ENCODE results near the gene ITIH3. TPM values are rescaled to one million over a fixed set of nuclear protein-coding genes. Genes with fewer than 3 reads are reported as not detected.
A peak's percentile ranks its signal among the peaks of the same experiment; 100 is the strongest.

Gene ITIH3
- total RNA-seq, 1 experiment from 2014 or later, result not detected

GRCh38 chr3:52791928-52792327 is 2.7 kb upstream of the ITIH3 start:
- Histone ChIP-seq H4K5ac (ENCODE audit: insufficient read length, low read depth, low read length) (no peak overlapping the region), H3K9ac (ENCODE audit: extremely low read depth, insufficient read length, low read length) (no peak overlapping the region), H3K4me2 (ENCODE audit: insufficient read depth, insufficient read length, low read length) (no peak overlapping the region), H3K27ac (ENCODE audit: insufficient read length, low read depth, low read length) (no peak overlapping the region), H4K91ac (ENCODE audit: insufficient read length, low read depth, low read length) (no peak overlapping the region), H3K56ac (ENCODE audit: insufficient read length, low read depth, low read length) (no peak overlapping the region), H3K79me2 (ENCODE audit: insufficient read depth, low read length) (no peaks in the 10 kb centered on the region), H3K14ac (ENCODE audit: insufficient read depth, low read length) (no peak overlapping the region), H3K9me3 (ENCODE audit: control insufficient read depth, low read depth, low read length) (no peaks in the 10 kb centered on the region), H3K4me1 (ENCODE audit: insufficient read depth, low read length) (no peaks in the 10 kb centered on the region), H2BK12ac (ENCODE audit: insufficient read length, low read depth, low read length) (no peak overlapping the region), H2AK5ac (ENCODE audit: insufficient read length, low read length) (no peak overlapping the region), H3K18ac (ENCODE audit: insufficient read length, low read depth, low read length) (no peak overlapping the region), H4K8ac (replicated peaks; ENCODE audit: insufficient read length, low read depth, low read length) (no peak overlapping the region), H4K20me1 (ENCODE audit: control insufficient read depth, insufficient read depth, insufficient read length) (no peaks in the 10 kb centered on the region), H3K23ac (ENCODE audit: insufficient read length, low read depth, low read length) (no peak overlapping the region), H2BK20ac (ENCODE audit: low read depth, low read length, poor library complexity, severe bottlenecking) (no peak overlapping the region), H3T11ph (ENCODE audit: low read length) (no peak overlapping the region), H2BK15ac (ENCODE audit: low read depth, low read length) (no peak overlapping the region), H2AFZ (ENCODE audit: low read length) (no peak overlapping the region), H3K23me2 (ENCODE audit: insufficient read length, low read depth, low read length, poor library complexity, severe bottlenecking) (no peaks in the 10 kb centered on the region), H3K79me1 (ENCODE audit: insufficient read depth, low read depth, low read length, poor library complexity, severe bottlenecking) (no peaks in the 10 kb centered on the region), H3K4ac (ENCODE audit: low read depth, low read length) (no peak overlapping the region), H2BK5ac (ENCODE audit: insufficient read length, low read length) (no peak overlapping the region), H3K27me3 (ENCODE audit: insufficient read depth, low read length) (no peaks in the 10 kb centered on the region), H2BK120ac (ENCODE audit: low read depth, low read length, poor library complexity, severe bottlenecking) (no peak overlapping the region)
- H3K4me3 Mint-ChIP-seq, result no peak overlapping the region
- H3K4me1 Mint-ChIP-seq, result no peaks in the 10 kb centered on the region
- H3K27me3 Mint-ChIP-seq (ENCODE audit: low read depth), result peaks cover 2% of the 10 kb centered on the region
- peak overlapping the region in 1 of 3 experiments; percentile 48; a peak in 2 of 7 replicates for H3K27ac Mint-ChIP-seq
- H3K36me3 Mint-ChIP-seq (ENCODE audit: insufficient read depth in 1 of 3, low read depth in 3 of 3), result no peaks in the 10 kb centered on the region; a peak in 1 of 7 replicates
- H3K9me3 Mint-ChIP-seq, result no peaks in the 10 kb centered on the region; a peak in 1 of 5 replicates
- TF ChIP-seq CTCF (conservative IDR thresholded peaks at IDR 0.05), result no peak
- WGBS (ENCODE audit: extremely low coverage, insufficient read length, low lambda C conversion rate), result no CpG with 5 or more reads among the region's 4 CpGs
- no peak for DNase-seq

Data from H9 (cell line).